HG02840 (cell line): ENCODE data around the gene TIPARP.

Source experiments
- ATAC-seq: cut with Tn5 transposase; IDR thresholded peaks from one replicate; pipeline ENCODE4 v1.9.1; 2021; ENCODE audit warnings: mild to moderate bottlenecking, moderate library complexity, moderate number of reproducible peaks; ENCODE audit not compliant: unreplicated experiment, low FRiP score

The TIPARP gene

GRCh38 chr3:156674046-156674910, at the start of gene TIPARP:
TSS of gene TIPARP (plus strand) at chr3:156674590. CDS start at chr3:156677698, 3,108 bp downstream.
- peak; percentile 86 for ATAC-seq

GRCh38 chr3:156626104-156626503, 48.3 kb upstream of the TIPARP start:
- no peak for ATAC-seq

- no peak for ATAC-seq
Measured at GRCh38 chr3:156627946-156628569, 46.3 kb upstream of the TIPARP start.

GRCh38 chr3:156628836-156629618, 45.4 kb upstream of the TIPARP start:
- no peak for ATAC-seq

GRCh38 chr3:156630081-156630772, 44.2 kb upstream of the TIPARP start:
- no peak for ATAC-seq

GRCh38 chr3:156630773-156631093, 43.7 kb upstream of the TIPARP start:
- no peak for ATAC-seq

- no peak for ATAC-seq
Measured at GRCh38 chr3:156631323-156631722, 43.1 kb upstream of the TIPARP start.

GRCh38 chr3:156632601-156633000, 41.8 kb upstream of the TIPARP start:
- no peak for ATAC-seq

GRCh38 chr3:156633335-156633734, 41.1 kb upstream of the TIPARP start:
- no peak for ATAC-seq

- no peak for ATAC-seq
Measured at GRCh38 chr3:156635034-156635433, 39.4 kb upstream of the TIPARP start.

GRCh38 chr3:156635973-156636372, 38.4 kb upstream of the TIPARP start:
- ATAC-seq: no peak

GRCh38 chr3:156637480-156638022, 36.8 kb upstream of the TIPARP start:
- ATAC-seq: no peak

- no peak for ATAC-seq
Measured at GRCh38 chr3:156638271-156638670, 36.1 kb upstream of the TIPARP start.

- ATAC-seq: no peak
Measured at GRCh38 chr3:156639414-156640023, 34.9 kb upstream of the TIPARP start.

- no peak for ATAC-seq
Measured at GRCh38 chr3:156641618-156641975, 32.8 kb upstream of the TIPARP start.

GRCh38 chr3:156642750-156643728, 31.4 kb upstream of the TIPARP start:
- no peak for ATAC-seq

GRCh38 chr3:156643729-156644389, 30.5 kb upstream of the TIPARP start:
- peak; percentile 82 for ATAC-seq

- ATAC-seq: no peak
Measured at GRCh38 chr3:156644958-156645357, 29.4 kb upstream of the TIPARP start.
